GM20000 (cell line): ENCODE data around the gene PDIA4.

Experiments used
- DNase-seq: peaks from one replicate; pipeline ENCODE4 v3.0.0; 2012; ENCODE audit warnings: low spot score
- TF ChIP-seq, protein P1 (sequence below): IDR thresholded peaks from 2 replicates; pipeline ENCODE4 v1.5.1; 2012; ENCODE audit warnings: mild to moderate bottlenecking, control low read depth; ENCODE audit errors: extremely low read depth, missing control alignments

The PDIA4 gene

DNA sequence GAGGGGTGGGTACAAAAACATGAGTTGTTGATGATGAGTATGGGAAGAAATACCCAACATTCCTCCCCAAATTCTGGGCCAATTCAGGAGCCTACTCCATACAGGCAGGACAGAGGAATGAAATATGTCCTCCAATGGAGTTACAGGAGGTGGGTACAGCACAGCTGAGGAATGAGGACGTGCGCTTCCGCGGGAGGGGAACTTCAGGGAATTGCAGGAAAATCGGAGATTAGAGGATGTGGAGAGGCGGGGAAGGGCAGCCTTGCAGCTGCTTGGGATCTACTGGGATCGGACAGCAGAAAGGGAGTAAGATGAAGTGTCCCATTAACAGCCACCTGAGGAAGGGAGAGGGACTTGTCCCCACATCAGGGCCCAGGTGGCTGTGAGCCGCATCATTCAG, 50.2 kb downstream of the PDIA4 start:
- TF ChIP-seq, protein P1, sequence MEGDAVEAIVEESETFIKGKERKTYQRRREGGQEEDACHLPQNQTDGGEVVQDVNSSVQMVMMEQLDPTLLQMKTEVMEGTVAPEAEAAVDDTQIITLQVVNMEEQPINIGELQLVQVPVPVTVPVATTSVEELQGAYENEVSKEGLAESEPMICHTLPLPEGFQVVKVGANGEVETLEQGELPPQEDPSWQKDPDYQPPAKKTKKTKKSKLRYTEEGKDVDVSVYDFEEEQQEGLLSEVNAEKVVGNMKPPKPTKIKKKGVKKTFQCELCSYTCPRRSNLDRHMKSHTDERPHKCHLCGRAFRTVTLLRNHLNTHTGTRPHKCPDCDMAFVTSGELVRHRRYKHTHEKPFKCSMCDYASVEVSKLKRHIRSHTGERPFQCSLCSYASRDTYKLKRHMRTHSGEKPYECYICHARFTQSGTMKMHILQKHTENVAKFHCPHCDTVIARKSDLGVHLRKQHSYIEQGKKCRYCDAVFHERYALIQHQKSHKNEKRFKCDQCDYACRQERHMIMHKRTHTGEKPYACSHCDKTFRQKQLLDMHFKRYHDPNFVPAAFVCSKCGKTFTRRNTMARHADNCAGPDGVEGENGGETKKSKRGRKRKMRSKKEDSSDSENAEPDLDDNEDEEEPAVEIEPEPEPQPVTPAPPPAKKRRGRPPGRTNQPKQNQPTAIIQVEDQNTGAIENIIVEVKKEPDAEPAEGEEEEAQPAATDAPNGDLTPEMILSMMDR = no peak

DNA sequence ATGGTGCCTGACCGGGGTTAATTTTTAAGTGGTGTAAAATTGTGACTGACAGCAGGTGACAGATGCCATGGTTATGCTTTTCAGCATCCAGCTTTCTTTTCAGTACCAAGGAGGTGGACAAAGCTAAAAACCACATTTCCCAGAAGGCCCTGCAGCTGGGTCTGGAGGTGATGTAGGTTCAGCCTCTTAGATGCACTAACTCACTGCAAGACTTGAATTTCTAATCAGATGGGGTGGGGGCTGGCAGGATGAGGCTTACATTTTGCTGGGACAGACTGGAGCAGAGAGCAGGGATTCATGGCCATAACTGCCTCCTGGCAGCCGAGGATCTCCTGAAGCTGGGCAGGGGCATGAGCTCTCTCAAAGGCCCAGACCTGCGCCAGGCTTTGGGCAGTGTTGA, 52.4 kb downstream of the PDIA4 start:
- TF ChIP-seq, protein P1 = no peak
- DNase-seq = no peak

More for the DNA sequence above, 50.2 kb downstream of the PDIA4 start:
- no peak for DNase-seq

DNA sequence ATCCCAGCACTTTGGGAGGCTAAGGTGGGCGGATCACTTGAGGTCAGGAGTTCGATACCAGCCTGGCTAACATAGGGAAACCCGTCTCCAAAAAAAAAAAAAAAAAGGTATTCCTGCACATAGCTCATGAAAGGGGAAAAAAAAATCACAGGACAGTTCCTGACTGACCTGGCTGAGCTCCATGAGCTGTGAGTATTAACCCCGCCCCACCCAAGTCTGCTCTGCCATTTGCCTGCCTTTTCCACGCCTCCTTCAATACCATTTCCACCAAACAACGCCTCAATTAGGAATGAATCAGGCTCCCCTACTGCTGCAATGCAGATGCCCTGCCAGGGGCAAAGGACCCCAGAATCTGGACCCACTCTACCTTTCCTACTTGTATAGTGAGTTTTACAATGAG, 55.0 kb downstream of the PDIA4 start:
- DNase-seq = no peak
- TF ChIP-seq, protein P1 = no peak

DNA sequence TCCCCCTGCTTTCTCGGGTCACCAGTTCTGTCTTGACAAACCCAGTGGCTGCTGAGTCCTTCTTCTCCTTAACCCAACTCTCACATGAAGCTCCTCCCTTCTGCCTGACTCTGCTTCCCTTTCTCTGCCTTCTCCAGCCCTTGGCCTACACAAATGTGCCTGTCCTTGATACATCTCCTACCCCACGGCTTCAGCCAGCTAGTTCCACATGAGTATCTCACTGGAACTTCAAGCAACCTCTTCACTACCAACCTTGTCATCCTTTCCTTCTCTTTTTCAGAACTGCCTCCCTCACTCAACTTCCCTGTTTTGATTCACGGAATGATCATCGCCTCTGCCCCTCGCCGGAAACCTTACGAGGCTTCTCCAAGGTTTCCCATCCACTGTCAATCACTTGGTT, 55.9 kb downstream of the PDIA4 start:
- no peak for DNase-seq
- TF ChIP-seq, protein P1 = no peak

DNA sequence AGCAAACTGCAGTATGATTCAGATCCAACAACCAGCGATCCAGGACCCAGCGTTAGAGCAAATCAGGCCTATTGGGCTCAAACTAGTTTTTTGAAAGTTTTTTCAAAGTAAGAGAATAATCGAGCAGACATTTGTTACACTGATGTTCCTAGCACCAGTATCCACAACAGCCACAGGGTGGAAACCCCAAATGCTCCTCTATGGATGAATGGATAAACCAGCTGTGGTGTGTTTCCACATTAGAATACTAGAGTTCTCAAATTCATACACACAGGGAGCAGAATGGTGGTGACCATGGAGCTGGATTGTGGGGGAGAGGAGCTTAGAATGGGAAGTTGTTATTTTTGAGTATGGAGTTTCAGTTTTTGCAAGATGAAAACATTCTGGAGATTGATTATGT, 60.7 kb downstream of the PDIA4 start:
- DNase-seq = no peak
- TF ChIP-seq, protein P1 = no peak

DNA sequence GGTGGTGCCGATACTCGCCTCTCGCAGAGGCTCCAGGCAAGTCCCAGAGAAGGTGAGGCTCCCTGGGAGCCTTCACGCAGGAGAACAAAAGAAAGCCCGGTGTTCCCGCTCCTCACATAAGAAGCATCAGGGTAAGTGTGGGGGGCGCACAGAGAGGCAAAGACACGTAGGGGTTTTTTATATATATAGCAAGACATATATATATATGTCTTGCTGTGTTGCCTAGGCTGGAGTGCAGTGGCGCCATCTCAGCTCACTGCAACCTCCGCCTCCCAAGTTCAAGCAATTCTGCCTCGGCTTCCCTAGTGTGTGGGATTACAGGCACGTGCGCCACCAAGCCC, 61.3 kb downstream of the PDIA4 start:
- TF ChIP-seq, protein P1 = no peak
- DNase-seq = no peak

DNA sequence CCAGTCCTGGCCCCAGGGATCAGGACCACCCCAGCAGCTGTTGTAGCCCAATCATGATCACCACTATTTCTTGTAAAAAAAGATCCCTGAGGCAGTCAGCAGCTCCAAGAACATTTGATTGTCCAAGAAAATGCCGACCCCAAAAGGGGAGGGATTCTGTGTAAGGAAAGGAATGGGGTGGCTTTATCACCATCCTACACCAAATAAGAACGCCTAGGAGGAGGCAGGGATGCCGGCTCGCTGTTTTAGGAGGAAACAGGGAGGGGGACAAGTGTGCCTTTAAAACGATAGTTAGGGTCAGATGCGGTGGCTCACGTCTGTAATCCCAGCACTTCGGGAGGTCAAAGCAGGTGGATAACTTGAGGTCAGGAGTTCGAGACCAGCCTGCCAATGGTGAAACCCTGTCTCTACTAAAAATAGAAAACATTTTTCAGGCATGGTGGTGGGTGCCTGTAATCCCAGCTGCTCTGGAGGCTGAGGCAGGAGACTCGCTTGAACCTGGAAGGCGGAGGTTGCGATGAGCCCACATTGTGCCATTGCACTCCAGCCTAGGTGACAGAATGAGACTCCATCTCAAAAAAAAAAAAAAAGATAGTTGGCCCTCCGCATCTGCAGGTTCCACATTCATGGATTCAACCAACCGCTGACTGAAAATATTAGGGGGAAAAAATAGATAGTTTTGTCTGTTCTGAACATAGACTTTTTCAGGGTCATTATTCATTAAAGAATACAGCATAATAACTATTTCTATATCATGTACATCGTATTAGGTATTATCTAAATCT, 63.6 kb downstream of the PDIA4 start:
- DNase-seq = no peak
- TF ChIP-seq, protein P1 = no peak
